Natural killer cell (primary cell): Measurements from ENCODE around the gene THSD8. TPM values are rescaled to one million over a fixed set of nuclear protein-coding genes. Genes with fewer than 3 reads are reported as not detected.

Experiments used
- ATAC-seq, 3 donors: fragments of 150-1000 bp in 2 of 3; fragments of 200-7000 bp in 1 of 3; cut with Tn5 transposase; 1 replicate in 1 of 3; 2 replicates in 2 of 3; pipeline ENCODE4 v1.10.0; 2021; ENCODE audit warnings: mild to moderate bottlenecking in 2 of 3, moderate library complexity in 2 of 3
- DNase-seq, 2 donors: peaks; one replicate each; pipeline versions ENCODE4 v3.0.0 to v3.0.0-alpha.2; 2013 to 2021; ENCODE audit warnings: mixed read lengths in 1 of 2
- H3K27ac ChIP-seq: one replicate; pipeline ENCODE4 v1.5.1; 2013; ENCODE audit warnings: mild to moderate bottlenecking, low read length
- H3K27me3 ChIP-seq: one replicate; pipeline ENCODE4 v1.6.1; 2013; ENCODE audit warnings: low read length; ENCODE audit not compliant: control insufficient read depth, insufficient read depth
- H3K36me3 ChIP-seq: one replicate; pipeline ENCODE4 v1.6.1; 2013; ENCODE audit warnings: low read length; ENCODE audit not compliant: control insufficient read depth, insufficient read depth
- H3K4me1 ChIP-seq: one replicate; pipeline ENCODE4 v1.6.1; 2013; ENCODE audit warnings: low read length; ENCODE audit not compliant: control insufficient read depth, insufficient read depth
- H3K4me3 ChIP-seq: one replicate; pipeline ENCODE4 v1.5.1; 2013; ENCODE audit warnings: low read length
- H3K9me3 ChIP-seq: one replicate; pipeline ENCODE4 v1.6.1; 2013; ENCODE audit warnings: low read length; ENCODE audit not compliant: control insufficient read depth, insufficient read depth
- H3K27ac Mint-ChIP-seq, 2 donors: one replicate each; pipeline ENCODE4 v1.8.0; 2022; ENCODE audit warnings: mild to moderate bottlenecking in 2 of 2, mixed read lengths in 2 of 2, moderate library complexity in 1 of 2
- H3K27me3 Mint-ChIP-seq, 2 donors: one replicate each; pipeline ENCODE4 v1.8.0; 2022; ENCODE audit warnings: low read depth in 2 of 2, mixed read lengths in 2 of 2
- H3K36me3 Mint-ChIP-seq: one replicate; pipeline ENCODE4 v1.8.0; 2022; ENCODE audit warnings: mixed read lengths
- H3K4me1 Mint-ChIP-seq, 2 donors: one replicate each; pipeline ENCODE4 v1.8.0; 2022; ENCODE audit warnings: mixed read lengths in 2 of 2
- H3K4me3 Mint-ChIP-seq: one replicate; pipeline ENCODE4 v1.8.0; 2022; ENCODE audit warnings: mild to moderate bottlenecking, moderate library complexity, mixed read lengths
- H3K9me3 Mint-ChIP-seq, 2 donors: one replicate each; pipeline ENCODE4 v1.8.0; 2022; ENCODE audit warnings: mixed read lengths in 2 of 2
- CTCF ChIP-seq: fragments of 200-600 bp; IDR thresholded peaks from one replicate; pipeline ENCODE4 v1.8.0; 2022; ENCODE audit warnings: antibody characterized with exemption
- WGBS: methylation state at CpG from one replicate; pipeline ENCODE4 v1.1.7; 2013; ENCODE audit warnings: missing lambda C conversion rate; ENCODE audit not compliant: insufficient coverage; 5-methylcytosine and 5-hydroxymethylcytosine counted together
- intact Hi-C: fragments of 100-400 bp; cut with micrococcal nuclease; formaldehyde crosslinking; loops from one replicate; pipeline ENCODE4 v1.14.2; 2022
- total RNA-seq, 4 donors: library from RNA; stranded (reverse); fragments of 120-200 nt in 1 of 4; gene quantifications; one replicate each; pipeline versions ENCODE4 v1.2.3 to v1.2.4, GENCODE V29; 2013 to 2022

Gene THSD8
- total RNA-seq, 3 donors from 2014 or later (not counting 1 experiment from before 2014, with no cell fraction given): 1.7 to 2.8 (median 2.2) TPM

- H3K36me3 Mint-ChIP-seq: no peaks in the 10 kb centered on the region
These were observed 11.8 kb upstream of the THSD8 start for GRCh38 chr19:12789904-12790619.

GRCh38 chr19:12790628-12791344, 11.1 kb upstream of the THSD8 start:
- H3K27me3 Mint-ChIP-seq: no peaks in the 10 kb centered on the region
- intact Hi-C loops: loop anchor here (1.0 to 10.0 kb wide), 5 partner anchors 8 to 364 kb away; partner anchors contain the start of genes CALR, IER2, STX10 and TNPO2

More at GRCh38 chr19:12789904-12790619, 11.8 kb upstream of the THSD8 start:
- Mint-ChIP-seq H3K4me1 (peaks cover 28 to 38% of the 10 kb centered on the region in 2 donors), H3K4me3 (peak overlapping the region; percentile 96), H3K9me3 (no peaks in the 10 kb centered on the region), H3K27me3 (no peaks in the 10 kb centered on the region), H3K27ac (peak overlapping the region; percentile 97 to 99)
- TF ChIP-seq CTCF: no peak
- under 1% methylated on average over 56 of the region's 56 CpGs for WGBS
- Histone ChIP-seq H3K27me3 (no peaks in the 10 kb centered on the region), H3K9me3 (no peaks in the 10 kb centered on the region), H3K4me3 (peak overlapping the region; percentile 95), H3K4me1 (peaks cover 57% of the 10 kb centered on the region), H3K27ac (peak overlapping the region; percentile 93), H3K36me3 (no peaks in the 10 kb centered on the region)
- ATAC-seq: peak; percentile 35 to 56 (median 41)
- DNase-seq: peak; percentile 94 to 95
- intact Hi-C loops: loop anchor here (5.0 to 10.0 kb wide), 6 partner anchors 68 to 365 kb away; partner anchors contain the start of genes CALR, IER2, LYL1 and STX10

GRCh38 chr19:12791345-12792050, 10.4 kb upstream of the THSD8 start, which contains the start of gene JUNB:
Gene JUNB (plus strand): TSS chr19:12791486. CDS start chr19:12791772, 286 bp downstream.
- WGBS: under 1% methylated on average over 73 of the region's 73 CpGs
- H3K27me3 Mint-ChIP-seq: no peaks in the 10 kb centered on the region
- peaks cover 53% of the 10 kb centered on the region for H3K4me1 ChIP-seq

More at GRCh38 chr19:12790628-12791344, 11.1 kb upstream of the THSD8 start:
- Mint-ChIP-seq H3K36me3 (no peaks in the 10 kb centered on the region), H3K27ac (peak overlapping the region; percentile 97 to 99), H3K4me1 (peaks cover 31 to 38% of the 10 kb centered on the region in 2 donors), H3K9me3 (no peaks in the 10 kb centered on the region), H3K4me3 (peak overlapping the region; percentile 96)
- under 1% methylated on average over 22 of the region's 22 CpGs for WGBS
- DNase-seq: peak in 1 of 2 donors; percentile 60
- Histone ChIP-seq H3K27ac (peak overlapping the region; percentile 93), H3K27me3 (no peaks in the 10 kb centered on the region), H3K4me1 (peaks cover 53% of the 10 kb centered on the region), H3K9me3 (no peaks in the 10 kb centered on the region), H3K4me3 (peak overlapping the region; percentile 95), H3K36me3 (no peaks in the 10 kb centered on the region)
- TF ChIP-seq CTCF: no peak
- no peak for ATAC-seq

More at GRCh38 chr19:12791345-12792050, 10.4 kb upstream of the THSD8 start, which contains the start of gene JUNB:
- Histone ChIP-seq H3K9me3 (no peaks in the 10 kb centered on the region), H3K27ac (peak within 1 kb of the TSS; percentile 93), H3K4me3 (peak within 1 kb of the TSS; percentile 95), H3K27me3 (no peaks in the 10 kb centered on the region), H3K36me3 (no peaks in the 10 kb centered on the region)
- H3K9me3 Mint-ChIP-seq: no peaks in the 10 kb centered on the region
- intact Hi-C loops: loop anchor here (1.0 to 10.0 kb wide), 6 partner anchors 9 to 363 kb away; partner anchors contain the start of genes CALR, GET3, IER2 and STX10
- DNase-seq (peak; percentile 98 to 99), ATAC-seq (peak; percentile 40 to 69 (median 51))
- H3K36me3 Mint-ChIP-seq: no peaks in the 10 kb centered on the region
- peak within 1 kb of the TSS; percentile 96 for H3K4me3 Mint-ChIP-seq
- peaks cover 38 to 45% of the 10 kb centered on the region in 2 donors for H3K4me1 Mint-ChIP-seq
- TF ChIP-seq CTCF: no peak
- peak within 1 kb of the TSS; percentile 97 to 99 for H3K27ac Mint-ChIP-seq
